H1 (cell line): ENCODE measurements around the gene TMEM204.

Experiments
- CBX5 ChIP-seq: fragments of 300-800, 300-1000 bp; sonication (generic); IDR thresholded peaks from 2 replicates; pipeline ENCODE4 v1.7.1; 2016; ENCODE audit warnings: antibody characterized with exemption, low read length, low read depth
- EZH2 ChIP-seq: fragments of 200-600 bp; sonication (generic); IDR thresholded peaks from 2 replicates; pipeline ENCODE4 v1.7.1; 2012; ENCODE audit warnings: low read depth, mild to moderate bottlenecking, moderate library complexity, low read length, inconsistent platforms; ENCODE audit not compliant: severe bottlenecking
- NRF1 ChIP-seq: IDR thresholded peaks from 2 replicates; pipeline ENCODE4 v1.6.1; 2011; ENCODE audit warnings: mild to moderate bottlenecking, low read depth, low read length, improper control_type of control experiment
- RFX5 ChIP-seq: IDR thresholded peaks from 2 replicates; pipeline ENCODE4 v1.6.1; 2011; ENCODE audit warnings: low read depth, low read length, improper control_type of control experiment, borderline replicate concordance
- TBP ChIP-seq: IDR thresholded peaks from 2 replicates; pipeline ENCODE4 v1.6.1; 2011; ENCODE audit warnings: low read depth, low read length, improper control_type of control experiment
- TF ChIP-seq, protein P1 (sequence below): IDR thresholded peaks from 2 replicates; pipeline ENCODE4 v1.6.1; 2011; ENCODE audit warnings: low read length, improper control_type of control experiment
- TF ChIP-seq, protein P2 (sequence below), 3 experiments: IDR thresholded peaks; 1 replicate in 2 of 3; 2 replicates in 1 of 3; pipeline versions ENCODE4 v1.5.1 to v1.6.1; 2011; ENCODE audit warnings: low read length in 3 of 3, mild to moderate bottlenecking in 3 of 3, inconsistent platforms in 2 of 3, low read depth in 1 of 3, moderate library complexity in 1 of 3; ENCODE audit not compliant: insufficient read depth in 1 of 3; ENCODE audit errors: control extremely low read depth in 1 of 3

DNA sequence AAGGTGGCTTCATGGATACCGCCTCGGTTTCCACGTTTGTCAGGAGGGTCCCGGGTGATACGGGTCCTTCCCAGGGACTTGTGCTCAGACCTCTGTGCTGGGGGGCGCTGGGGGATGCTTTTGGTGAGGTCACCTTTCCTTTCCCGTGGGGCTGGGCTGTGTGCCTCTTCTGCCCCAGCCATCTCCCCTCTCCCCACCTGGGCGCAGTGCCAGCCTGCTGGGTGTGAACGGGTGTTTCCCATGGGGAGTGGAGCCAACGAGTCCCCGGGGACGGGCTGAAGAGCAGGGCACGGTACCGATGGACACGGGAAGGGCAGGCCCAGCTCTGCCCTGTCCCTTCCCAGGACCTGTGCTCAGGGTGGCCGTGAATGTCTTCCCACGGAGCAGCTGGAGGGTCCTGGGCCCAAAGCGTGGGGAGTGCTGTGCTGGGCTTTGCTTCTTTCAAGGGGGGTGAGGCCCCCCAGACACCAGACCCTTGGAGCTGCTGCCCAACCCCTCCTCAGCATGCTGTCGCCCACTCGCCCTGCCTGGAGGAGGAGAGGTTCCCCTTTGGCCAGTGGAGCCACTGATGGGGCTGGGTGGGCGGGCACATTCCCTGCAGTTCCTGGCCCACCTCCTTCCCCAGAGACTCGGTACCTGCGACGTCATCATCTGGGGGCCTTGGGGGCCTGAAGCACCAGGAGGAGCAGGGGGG is 24.8 kb upstream of the TMEM204 start:
- TF ChIP-seq, protein P1, sequence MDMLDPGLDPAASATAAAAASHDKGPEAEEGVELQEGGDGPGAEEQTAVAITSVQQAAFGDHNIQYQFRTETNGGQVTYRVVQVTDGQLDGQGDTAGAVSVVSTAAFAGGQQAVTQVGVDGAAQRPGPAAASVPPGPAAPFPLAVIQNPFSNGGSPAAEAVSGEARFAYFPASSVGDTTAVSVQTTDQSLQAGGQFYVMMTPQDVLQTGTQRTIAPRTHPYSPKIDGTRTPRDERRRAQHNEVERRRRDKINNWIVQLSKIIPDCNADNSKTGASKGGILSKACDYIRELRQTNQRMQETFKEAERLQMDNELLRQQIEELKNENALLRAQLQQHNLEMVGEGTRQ, result no peak
- no peak for TF ChIP-seq RFX5
- TF ChIP-seq, protein P2, sequence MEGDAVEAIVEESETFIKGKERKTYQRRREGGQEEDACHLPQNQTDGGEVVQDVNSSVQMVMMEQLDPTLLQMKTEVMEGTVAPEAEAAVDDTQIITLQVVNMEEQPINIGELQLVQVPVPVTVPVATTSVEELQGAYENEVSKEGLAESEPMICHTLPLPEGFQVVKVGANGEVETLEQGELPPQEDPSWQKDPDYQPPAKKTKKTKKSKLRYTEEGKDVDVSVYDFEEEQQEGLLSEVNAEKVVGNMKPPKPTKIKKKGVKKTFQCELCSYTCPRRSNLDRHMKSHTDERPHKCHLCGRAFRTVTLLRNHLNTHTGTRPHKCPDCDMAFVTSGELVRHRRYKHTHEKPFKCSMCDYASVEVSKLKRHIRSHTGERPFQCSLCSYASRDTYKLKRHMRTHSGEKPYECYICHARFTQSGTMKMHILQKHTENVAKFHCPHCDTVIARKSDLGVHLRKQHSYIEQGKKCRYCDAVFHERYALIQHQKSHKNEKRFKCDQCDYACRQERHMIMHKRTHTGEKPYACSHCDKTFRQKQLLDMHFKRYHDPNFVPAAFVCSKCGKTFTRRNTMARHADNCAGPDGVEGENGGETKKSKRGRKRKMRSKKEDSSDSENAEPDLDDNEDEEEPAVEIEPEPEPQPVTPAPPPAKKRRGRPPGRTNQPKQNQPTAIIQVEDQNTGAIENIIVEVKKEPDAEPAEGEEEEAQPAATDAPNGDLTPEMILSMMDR (IDR thresholded peaks at IDR 0.05; ENCODE audit: control extremely low read depth in 1 of 3, insufficient read depth in 1 of 3, low read depth in 1 of 3, low read length in 3 of 3), result no peak
- no peak for TF ChIP-seq CBX5
- no peak for TF ChIP-seq TBP
- no peak for TF ChIP-seq EZH2
- no peak for TF ChIP-seq NRF1
